HG03097 (cell line): ENCODE data around the gene HTT.
A peak's percentile ranks its signal among the peaks of the same experiment; 100 is the strongest.

Experiments used
- ATAC-seq: cut with Tn5 transposase; IDR thresholded peaks from one replicate; pipeline ENCODE4 v1.9.1; 2021; ENCODE audit not compliant: unreplicated experiment, low FRiP score

The HTT gene

DNA sequence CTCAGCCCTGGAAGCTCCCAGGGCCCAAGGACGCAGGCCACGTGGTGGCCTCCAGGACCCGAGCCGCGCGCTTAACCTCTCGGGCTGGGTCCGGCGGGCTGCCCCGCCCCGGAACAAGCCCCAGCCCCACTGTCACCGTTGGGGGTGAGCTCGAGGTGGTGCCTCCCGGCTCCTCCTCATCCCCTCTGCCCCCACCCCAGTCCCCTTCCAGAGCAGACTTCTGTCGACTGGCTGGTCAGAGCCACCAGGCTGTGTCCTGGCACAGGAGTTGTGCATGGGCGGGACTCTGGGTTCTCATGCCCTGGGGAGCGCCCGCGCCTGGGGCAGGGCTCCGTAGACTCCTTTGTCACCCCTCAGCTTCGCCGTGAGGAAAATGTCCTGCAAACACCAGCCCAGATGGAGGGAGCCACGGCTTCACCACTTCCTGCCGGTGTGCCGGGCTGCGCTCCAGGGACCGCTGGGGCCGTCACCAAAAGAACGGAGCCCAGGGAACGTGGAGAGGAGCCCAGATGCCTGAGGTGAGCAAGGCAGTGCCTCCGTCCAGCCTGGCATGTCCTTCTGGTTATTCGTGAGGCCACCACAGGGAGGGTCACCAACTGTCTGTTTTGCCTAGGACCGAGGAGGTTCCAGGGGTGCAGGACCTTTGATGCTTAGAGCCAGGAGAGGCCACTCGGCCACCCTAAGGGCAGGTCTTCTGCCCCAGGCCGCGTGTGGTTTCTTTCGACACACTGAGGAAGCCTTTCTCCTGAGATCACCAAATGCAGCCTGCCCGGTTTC, 211.3 kb downstream of the HTT start:
- peak; percentile 78 for ATAC-seq

DNA sequence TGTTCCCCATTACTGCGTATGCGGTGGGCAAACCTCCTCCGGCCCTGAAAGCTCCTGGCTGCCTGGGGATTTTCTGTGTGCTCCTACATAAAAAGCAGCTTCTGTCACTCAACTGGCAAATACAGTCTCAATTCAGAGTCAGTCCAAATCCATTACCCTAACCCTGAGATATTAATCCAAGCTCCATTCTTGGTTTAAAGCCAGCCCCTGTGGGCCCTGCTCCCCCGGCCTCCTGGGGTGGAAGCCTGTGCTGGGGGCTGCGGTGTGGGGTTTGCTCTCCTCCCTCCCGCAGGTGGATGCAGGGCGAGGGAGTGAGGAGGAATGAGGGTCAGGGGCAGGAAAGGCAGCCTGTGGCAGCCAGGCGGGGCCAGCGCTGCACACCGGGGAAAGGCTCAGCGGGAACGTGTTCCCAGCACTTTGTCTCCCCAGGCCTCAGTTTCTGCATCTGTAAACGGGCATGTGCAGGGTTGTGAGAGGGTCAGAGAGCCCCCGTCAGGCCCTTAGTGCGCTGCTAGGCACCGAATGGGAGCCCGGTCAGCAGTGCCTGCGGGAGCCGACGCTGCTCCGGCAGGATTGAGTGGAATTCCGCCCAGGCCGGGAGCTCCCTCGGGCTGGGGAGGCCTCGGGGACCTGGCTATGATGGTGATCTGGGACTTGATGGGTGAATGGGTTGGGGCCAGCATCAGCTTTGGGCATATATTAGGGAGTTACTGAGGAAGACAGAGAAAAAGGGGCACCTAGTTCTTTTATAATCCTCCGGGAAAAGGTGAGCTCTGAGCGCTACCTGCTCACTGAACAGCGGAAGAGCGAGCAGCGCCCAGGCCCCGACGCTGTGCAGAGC, 212.1 kb downstream of the HTT start:
- no peak for ATAC-seq

- ATAC-seq, result no peak
Measured at GRCh38 chr4:3287271-3287971, 212.9 kb downstream of the HTT start.

- no peak for ATAC-seq
Measured at GRCh38 chr4:3287972-3288570, 213.6 kb downstream of the HTT start.

DNA sequence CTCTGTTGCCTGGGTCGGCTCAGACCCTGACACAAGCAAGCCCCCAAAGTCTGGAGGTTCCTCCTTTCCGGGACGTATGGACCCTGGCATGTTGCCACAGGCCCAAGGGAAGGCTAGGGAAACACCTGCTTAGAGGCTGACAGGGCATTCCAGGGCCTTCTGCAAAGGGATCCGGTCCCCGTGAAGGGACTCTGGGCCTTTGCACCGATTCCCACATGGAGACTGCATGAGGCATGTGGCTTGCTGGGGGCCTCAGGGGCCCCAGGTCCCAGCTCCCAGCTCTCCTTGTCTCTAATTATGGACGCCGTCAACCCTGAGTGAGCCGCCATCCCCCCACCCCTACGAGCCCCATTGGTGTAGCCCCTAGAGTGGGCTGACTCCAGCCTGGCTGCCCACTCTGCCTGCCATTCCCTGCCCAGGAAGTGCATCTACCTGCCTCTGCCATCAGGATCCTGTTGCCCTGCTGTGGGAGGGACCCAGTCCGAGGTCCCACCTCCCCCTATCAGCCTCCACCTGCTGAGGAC, 214.2 kb downstream of the HTT start:
- ATAC-seq, result no peak

GRCh38 chr4:3290476-3290875, 216.0 kb downstream of the HTT start:
- no peak for ATAC-seq

DNA sequence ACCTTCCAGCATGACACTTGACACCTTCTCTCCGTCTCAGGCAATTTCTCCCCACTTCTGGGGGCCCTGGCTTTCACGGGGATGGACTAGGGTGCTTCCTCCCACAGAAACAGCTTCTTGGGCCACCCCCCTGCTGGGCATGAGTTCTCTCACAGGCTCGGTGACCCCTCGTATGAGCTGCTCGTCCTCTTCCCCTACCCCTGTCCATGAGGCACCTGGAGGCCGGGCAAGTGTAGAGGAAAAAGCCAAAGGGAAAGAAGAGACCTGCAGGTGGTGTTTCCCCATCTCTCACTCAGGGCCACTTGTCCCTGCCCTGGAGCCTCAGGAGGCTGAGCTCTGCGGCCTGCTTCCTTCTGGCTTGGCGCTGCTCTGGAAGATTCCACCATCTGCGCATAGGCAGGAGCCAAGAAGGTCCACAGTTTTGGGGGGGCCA, 216.4 kb downstream of the HTT start:
- no peak for ATAC-seq

DNA sequence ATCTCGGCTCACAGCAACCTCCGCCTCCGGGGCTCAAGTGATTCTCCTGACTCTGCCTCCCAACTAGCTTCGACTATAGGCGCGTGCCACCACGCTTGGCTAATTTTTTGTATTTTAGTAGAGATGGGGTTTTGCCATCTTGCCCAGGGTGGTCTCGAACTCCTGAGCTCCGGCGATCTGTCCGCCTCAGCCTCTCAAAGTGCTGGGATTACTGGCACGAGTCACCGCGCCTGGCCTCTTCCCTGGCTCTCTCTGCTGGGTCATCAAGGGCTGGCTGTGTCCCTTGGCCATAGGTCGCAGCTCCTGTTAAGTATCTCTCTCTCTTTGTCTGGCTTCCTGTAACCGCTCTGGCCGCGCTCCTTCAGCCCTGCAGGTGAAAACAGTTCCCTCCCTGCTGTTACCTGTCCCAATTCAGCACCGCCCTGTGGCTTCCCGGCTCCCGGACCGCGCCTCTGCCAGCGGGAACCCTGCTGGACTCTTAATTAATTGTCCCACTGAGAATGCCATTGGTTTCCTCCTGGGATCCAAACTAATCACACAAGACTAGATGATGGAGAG, 217.0 kb downstream of the HTT start:
- ATAC-seq, result no peak

DNA sequence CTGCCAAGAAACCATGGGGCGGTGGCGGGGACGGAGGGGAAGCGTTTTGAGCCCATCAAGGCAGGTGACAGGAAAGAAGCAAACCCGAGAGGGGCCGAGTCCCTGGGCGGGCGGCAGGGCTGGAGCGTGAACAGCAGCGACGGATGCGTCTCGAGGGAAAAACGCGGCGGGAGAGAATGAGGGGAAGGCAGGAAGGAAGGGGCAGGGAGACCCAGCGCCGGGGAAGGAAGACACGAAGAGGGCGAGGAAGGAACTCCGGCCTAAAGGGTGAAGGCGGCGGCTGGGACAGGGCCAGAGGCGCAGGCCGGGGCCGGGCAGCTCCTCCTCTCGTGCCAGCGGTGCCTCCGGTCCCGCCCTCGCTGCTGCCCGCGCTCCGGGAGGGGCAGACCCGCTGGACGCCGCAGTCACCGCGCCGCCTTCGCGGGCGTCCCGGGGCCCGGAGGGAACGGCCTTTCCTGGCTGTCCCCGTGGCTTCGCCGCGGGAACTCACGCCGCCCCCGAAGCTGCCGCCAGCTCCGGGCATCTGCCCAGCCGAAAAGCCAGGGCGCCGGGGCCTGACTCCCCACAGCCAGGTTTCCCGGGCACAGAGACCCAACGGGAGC, 217.6 kb downstream of the HTT start:
- peak; percentile 19 for ATAC-seq

DNA sequence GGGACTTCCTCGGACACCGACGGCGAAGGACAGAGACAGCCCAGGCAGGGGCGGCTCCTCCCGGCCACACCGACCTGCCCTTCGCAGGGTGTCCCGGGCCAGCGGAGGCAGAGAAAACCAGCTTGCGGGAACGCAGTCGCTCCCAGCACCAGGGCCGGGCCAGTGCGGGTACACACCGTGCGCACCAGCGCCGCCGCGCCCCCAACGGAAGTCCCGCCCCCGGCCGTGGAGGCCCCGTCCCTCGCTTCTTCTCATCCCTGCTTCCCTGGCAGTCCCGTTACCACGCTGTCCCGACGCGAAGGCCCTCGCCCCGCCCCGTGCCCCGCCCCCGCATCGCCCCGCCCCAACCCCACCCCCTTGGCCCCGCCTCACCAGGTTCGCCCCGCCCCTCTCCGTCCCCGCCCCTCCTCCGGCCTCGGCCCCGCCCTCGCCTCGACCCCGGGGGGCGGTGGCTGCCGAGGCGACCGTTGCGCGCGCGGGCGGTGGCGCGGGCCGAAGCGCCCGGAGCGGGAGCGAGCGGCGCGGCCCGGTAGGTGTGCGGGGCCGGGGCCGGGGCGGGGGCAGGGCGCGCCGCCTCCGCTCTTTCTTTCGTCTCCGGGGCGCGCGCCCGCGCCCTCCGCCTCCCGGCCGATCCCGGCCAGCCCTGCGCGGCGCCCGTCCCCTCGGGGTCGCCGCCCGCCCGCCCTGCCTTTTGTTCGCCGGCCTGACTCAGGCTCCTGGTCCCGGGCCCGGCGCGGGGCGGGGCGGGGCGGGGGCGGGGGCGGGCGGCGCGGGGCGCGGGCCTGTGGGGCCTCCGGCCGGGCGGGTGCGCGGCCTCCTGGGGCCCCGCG, 218.3 kb downstream of the HTT start, which contains the start of gene RGS12:
TSS of gene RGS12 (plus strand) at position 451 of the 830 bp plus-strand sequence. CDS start 23,150 bp downstream, outside the sequence.
- ATAC-seq, result peak; percentile 73
